H9 (cell line): ENCODE data around the gene HAGHL. TPM values are rescaled to one million over a fixed set of nuclear protein-coding genes. Genes with fewer than 3 reads are reported as not detected.

Experiments
- DNase-seq: peaks from one replicate; pipeline ENCODE4 v3.0.0-alpha.2; 2017
- H2AFZ ChIP-seq: one replicate; pipeline ENCODE4 v1.6.1; 2013; ENCODE audit warnings: mild to moderate bottlenecking, low read length, control low read depth, moderate library complexity
- H2AK5ac ChIP-seq: 2 replicates; pipeline ENCODE4 v1.6.1; 2013; ENCODE audit warnings: low read length, control low read depth, mixed read lengths; ENCODE audit not compliant: insufficient read length
- H2BK120ac ChIP-seq: one replicate; pipeline ENCODE4 v1.6.1; 2013; ENCODE audit warnings: low read depth, mild to moderate bottlenecking, low read length, control low read depth, inconsistent platforms; ENCODE audit not compliant: poor library complexity, severe bottlenecking
- H2BK12ac ChIP-seq: 2 replicates; pipeline ENCODE4 v1.6.1; 2013; ENCODE audit warnings: low read length, control low read depth, mixed read lengths, low read depth; ENCODE audit not compliant: insufficient read length
- H2BK15ac ChIP-seq: 2 replicates; pipeline ENCODE4 v1.6.1; 2013; ENCODE audit warnings: low read depth, low read length, control low read depth
- H2BK20ac ChIP-seq: one replicate; pipeline ENCODE4 v1.6.1; 2013; ENCODE audit warnings: low read depth, mild to moderate bottlenecking, low read length, control low read depth, inconsistent platforms; ENCODE audit not compliant: poor library complexity, severe bottlenecking
- H2BK5ac ChIP-seq: 2 replicates; pipeline ENCODE4 v1.6.1; 2013; ENCODE audit warnings: low read length, control low read depth, mixed read lengths; ENCODE audit not compliant: insufficient read length
- H3K14ac ChIP-seq: 2 replicates; pipeline ENCODE4 v1.6.1; 2013; ENCODE audit warnings: low read length, control low read depth; ENCODE audit not compliant: insufficient read depth
- H3K18ac ChIP-seq: 2 replicates; pipeline ENCODE4 v1.6.1; 2013; ENCODE audit warnings: low read depth, mild to moderate bottlenecking, mixed read lengths, low read length, control low read depth; ENCODE audit not compliant: insufficient read length
- H3K23ac ChIP-seq: 2 replicates; pipeline ENCODE4 v1.6.1; 2013; ENCODE audit warnings: low read length, control low read depth, mixed read lengths, low read depth; ENCODE audit not compliant: insufficient read length
- H3K23me2 ChIP-seq: 2 replicates; pipeline ENCODE4 v1.6.1; 2013; ENCODE audit warnings: low read depth, mild to moderate bottlenecking, mixed read lengths, low read length, control low read depth; ENCODE audit not compliant: insufficient read length, poor library complexity, severe bottlenecking
- H3K27ac ChIP-seq: 2 replicates; pipeline ENCODE4 v1.5.1; 2013; ENCODE audit warnings: low read length, control low read depth, mixed read lengths, low read depth; ENCODE audit not compliant: insufficient read length
- H3K27me3 ChIP-seq: 2 replicates; pipeline ENCODE4 v1.6.1; 2013; ENCODE audit warnings: low read length, control low read depth, inconsistent platforms; ENCODE audit not compliant: insufficient read depth
- H3K4ac ChIP-seq: 2 replicates; pipeline ENCODE4 v1.6.1; 2013; ENCODE audit warnings: low read depth, mild to moderate bottlenecking, control low read depth, inconsistent platforms, low read length, moderate library complexity
- H3K4me1 ChIP-seq: 2 replicates; pipeline ENCODE4 v1.6.1; 2013; ENCODE audit warnings: low read length, control low read depth, inconsistent platforms; ENCODE audit not compliant: insufficient read depth
- H3K4me2 ChIP-seq: 2 replicates; pipeline ENCODE4 v1.6.1; 2013; ENCODE audit warnings: low read length, control low read depth, mixed read lengths; ENCODE audit not compliant: insufficient read length, insufficient read depth
- H3K56ac ChIP-seq: 2 replicates; pipeline ENCODE4 v1.6.1; 2013; ENCODE audit warnings: low read depth, mild to moderate bottlenecking, mixed read lengths, low read length, control low read depth; ENCODE audit not compliant: insufficient read length
- H3K79me1 ChIP-seq: 2 replicates; pipeline ENCODE4 v1.6.1; 2013; ENCODE audit warnings: low read depth, mild to moderate bottlenecking, moderate library complexity, low read length, control low read depth, inconsistent platforms; ENCODE audit not compliant: insufficient read depth, poor library complexity, severe bottlenecking
- H3K79me2 ChIP-seq: 2 replicates; pipeline ENCODE4 v1.6.1; 2013; ENCODE audit warnings: low read length, control low read depth, inconsistent platforms; ENCODE audit not compliant: insufficient read depth
- H3K9ac ChIP-seq: 2 replicates; pipeline ENCODE4 v1.6.1; 2013; ENCODE audit warnings: low read length, control low read depth, mixed read lengths; ENCODE audit not compliant: insufficient read length; ENCODE audit errors: extremely low read depth
- H3K9me3 ChIP-seq: one replicate; pipeline ENCODE4 v1.6.1; 2013; ENCODE audit warnings: low read depth, low read length, inconsistent platforms; ENCODE audit not compliant: control insufficient read depth
- H3T11ph ChIP-seq: one replicate; pipeline ENCODE4 v1.6.1; 2013; ENCODE audit warnings: mild to moderate bottlenecking, low read length, control low read depth, inconsistent platforms
- H4K20me1 ChIP-seq: one replicate; pipeline ENCODE4 v1.6.1; 2013; ENCODE audit not compliant: control insufficient read depth, insufficient read length, insufficient read depth
- H4K5ac ChIP-seq: 2 replicates; pipeline ENCODE4 v1.6.1; 2013; ENCODE audit warnings: low read depth, mild to moderate bottlenecking, mixed read lengths, low read length, control low read depth; ENCODE audit not compliant: insufficient read length
- H4K8ac ChIP-seq: replicated peaks from 2 replicates; pipeline ENCODE4 v1.6.1; 2013; ENCODE audit warnings: low read length, control low read depth, mixed read lengths, low read depth; ENCODE audit not compliant: insufficient read length
- H4K91ac ChIP-seq: 2 replicates; pipeline ENCODE4 v1.6.1; 2013; ENCODE audit warnings: low read depth, mild to moderate bottlenecking, moderate library complexity, mixed read lengths, low read length, control low read depth; ENCODE audit not compliant: insufficient read length
- H3K27ac Mint-ChIP-seq, 3 experiments: 2 replicates in 2 of 3; 3 replicates in 1 of 3; pipeline ENCODE4 v1.8.0; 2020 to 2021; ENCODE audit warnings: mixed read lengths in 3 of 3, mild to moderate bottlenecking in 1 of 3, moderate library complexity in 1 of 3
- H3K27me3 Mint-ChIP-seq: 2 replicates; pipeline ENCODE4 v1.8.0; 2021; ENCODE audit warnings: low read depth, mild to moderate bottlenecking, moderate library complexity, mixed read lengths
- H3K36me3 Mint-ChIP-seq, 3 experiments: 2 replicates in 2 of 3; 3 replicates in 1 of 3; pipeline ENCODE4 v1.8.0; 2020 to 2021; ENCODE audit warnings: low read depth in 3 of 3, mixed read lengths in 3 of 3; ENCODE audit not compliant: insufficient read depth in 1 of 3
- H3K4me1 Mint-ChIP-seq, 2 experiments: 2 replicates each; pipeline ENCODE4 v1.8.0; 2020; ENCODE audit warnings: mixed read lengths in 2 of 2
- H3K4me3 Mint-ChIP-seq, 2 experiments: 2 replicates in 1 of 2; 3 replicates in 1 of 2; pipeline ENCODE4 v1.8.0; 2020 to 2021; ENCODE audit warnings: mild to moderate bottlenecking in 2 of 2, mixed read lengths in 2 of 2, moderate library complexity in 1 of 2
- H3K9me3 Mint-ChIP-seq, 2 experiments: 2 replicates in 1 of 2; 3 replicates in 1 of 2; pipeline ENCODE4 v1.8.0; 2020; ENCODE audit warnings: mild to moderate bottlenecking in 2 of 2, mixed read lengths in 2 of 2, moderate library complexity in 1 of 2
- WGBS: extraction: QIAGEN DNeasy Blood & Tissue Kit; methylation state at CpG from one replicate; pipeline ENCODE4 v1.1.7; 2013; ENCODE audit warnings: missing lambda C conversion rate, low lambda C conversion rate, mixed read lengths; ENCODE audit not compliant: insufficient read length; ENCODE audit errors: extremely low coverage; 5-methylcytosine and 5-hydroxymethylcytosine counted together
- total RNA-seq: library from RNA; stranded (reverse); gene quantifications from 2 replicates; pipeline ENCODE4 v1.2.1, GENCODE V29; 2021
- TF ChIP-seq, protein P1 (sequence below): fragments of 200-600 bp; sonication (generic); conservative IDR thresholded peaks from 3 replicates; pipeline ENCODE4 v1.8.0; 2021; ENCODE audit warnings: antibody characterized with exemption, mild to moderate bottlenecking

The HAGHL gene
- total RNA-seq, 1 experiment from 2014 or later, result 25.2 TPM

DNA sequence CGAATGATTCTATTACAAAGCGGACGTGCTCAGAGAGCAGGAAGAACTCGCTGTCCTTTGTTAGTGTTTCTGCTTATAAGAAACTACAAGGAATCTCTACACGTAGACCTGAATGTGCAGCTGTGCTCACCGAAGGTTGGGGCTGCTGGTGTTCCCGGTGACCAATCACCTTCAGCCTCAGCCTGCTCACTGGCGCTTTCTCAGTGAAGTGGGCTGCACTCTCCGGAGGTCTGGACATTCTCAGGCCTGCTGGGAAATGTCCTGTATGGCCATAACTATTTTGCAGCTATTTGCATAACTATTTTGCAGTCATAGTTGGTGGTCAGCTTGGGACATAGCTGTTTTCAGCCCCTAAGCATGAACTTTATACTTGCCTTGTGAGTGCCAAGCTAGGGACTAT lies 23.6 kb downstream of the HAGHL start:
- Histone ChIP-seq H4K8ac (no peak overlapping the region), H2BK20ac (no peak overlapping the region), H3K27ac (no peak overlapping the region), H4K5ac (no peak overlapping the region), H3K9ac (no peak overlapping the region), H3K4ac (no peak overlapping the region), H4K91ac (no peak overlapping the region), H2AK5ac (no peak overlapping the region), H2BK120ac (no peak overlapping the region), H3K18ac (no peak overlapping the region), H3K79me1 (no peaks in the 10 kb centered on the region), H2AFZ (no peak overlapping the region), H3K56ac (no peak overlapping the region), H3K9me3 (no peaks in the 10 kb centered on the region), H3K23ac (no peak overlapping the region), H3T11ph (no peak overlapping the region), H2BK15ac (no peak overlapping the region), H3K4me1 (no peaks in the 10 kb centered on the region), H2BK12ac (no peak overlapping the region), H2BK5ac (no peak overlapping the region), H3K23me2 (no peaks in the 10 kb centered on the region), H3K27me3 (no peaks in the 10 kb centered on the region), H3K79me2 (no peaks in the 10 kb centered on the region), H4K20me1 (no peaks in the 10 kb centered on the region), H3K14ac (no peak overlapping the region), H3K4me2 (no peak overlapping the region)
- Mint-ChIP-seq H3K27ac (peak overlapping the region in 1 of 3 experiments; percentile 70; a peak in 1 of 7 replicates), H3K27me3 (peaks cover 17% of the 10 kb centered on the region), H3K4me1 (peaks cover 20 to 31% of the 10 kb centered on the region in 2 experiments), H3K36me3 (no peaks in the 10 kb centered on the region), H3K4me3 (no peak overlapping the region), H3K9me3 (no peaks in the 10 kb centered on the region)
- WGBS, result no CpG with 5 or more reads among the region's 9 CpGs
- no peak for DNase-seq
- TF ChIP-seq, protein P1, sequence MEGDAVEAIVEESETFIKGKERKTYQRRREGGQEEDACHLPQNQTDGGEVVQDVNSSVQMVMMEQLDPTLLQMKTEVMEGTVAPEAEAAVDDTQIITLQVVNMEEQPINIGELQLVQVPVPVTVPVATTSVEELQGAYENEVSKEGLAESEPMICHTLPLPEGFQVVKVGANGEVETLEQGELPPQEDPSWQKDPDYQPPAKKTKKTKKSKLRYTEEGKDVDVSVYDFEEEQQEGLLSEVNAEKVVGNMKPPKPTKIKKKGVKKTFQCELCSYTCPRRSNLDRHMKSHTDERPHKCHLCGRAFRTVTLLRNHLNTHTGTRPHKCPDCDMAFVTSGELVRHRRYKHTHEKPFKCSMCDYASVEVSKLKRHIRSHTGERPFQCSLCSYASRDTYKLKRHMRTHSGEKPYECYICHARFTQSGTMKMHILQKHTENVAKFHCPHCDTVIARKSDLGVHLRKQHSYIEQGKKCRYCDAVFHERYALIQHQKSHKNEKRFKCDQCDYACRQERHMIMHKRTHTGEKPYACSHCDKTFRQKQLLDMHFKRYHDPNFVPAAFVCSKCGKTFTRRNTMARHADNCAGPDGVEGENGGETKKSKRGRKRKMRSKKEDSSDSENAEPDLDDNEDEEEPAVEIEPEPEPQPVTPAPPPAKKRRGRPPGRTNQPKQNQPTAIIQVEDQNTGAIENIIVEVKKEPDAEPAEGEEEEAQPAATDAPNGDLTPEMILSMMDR, result no peak
